OCI-LY7 (cell line): ENCODE measurements around the gene BFAR.

Experiments used
- EZH2phosphoT487 ChIP-seq: fragments of 200-600 bp; sonication (generic); IDR thresholded peaks from 2 replicates; pipeline ENCODE4 v1.6.1; 2018; ENCODE audit warnings: low read depth, borderline replicate concordance, mild to moderate bottlenecking, mixed run types, antibody characterized with exemption, low read length, moderate library complexity, mixed read lengths
- TF ChIP-seq, protein P1 (sequence below): fragments of 200-600 bp; sonication (generic); conservative IDR thresholded peaks from 2 replicates; pipeline ENCODE4 v1.5.1; 2014; ENCODE audit warnings: mild to moderate bottlenecking, antibody characterized with exemption, low read length, moderate library complexity, mixed read lengths

DNA sequence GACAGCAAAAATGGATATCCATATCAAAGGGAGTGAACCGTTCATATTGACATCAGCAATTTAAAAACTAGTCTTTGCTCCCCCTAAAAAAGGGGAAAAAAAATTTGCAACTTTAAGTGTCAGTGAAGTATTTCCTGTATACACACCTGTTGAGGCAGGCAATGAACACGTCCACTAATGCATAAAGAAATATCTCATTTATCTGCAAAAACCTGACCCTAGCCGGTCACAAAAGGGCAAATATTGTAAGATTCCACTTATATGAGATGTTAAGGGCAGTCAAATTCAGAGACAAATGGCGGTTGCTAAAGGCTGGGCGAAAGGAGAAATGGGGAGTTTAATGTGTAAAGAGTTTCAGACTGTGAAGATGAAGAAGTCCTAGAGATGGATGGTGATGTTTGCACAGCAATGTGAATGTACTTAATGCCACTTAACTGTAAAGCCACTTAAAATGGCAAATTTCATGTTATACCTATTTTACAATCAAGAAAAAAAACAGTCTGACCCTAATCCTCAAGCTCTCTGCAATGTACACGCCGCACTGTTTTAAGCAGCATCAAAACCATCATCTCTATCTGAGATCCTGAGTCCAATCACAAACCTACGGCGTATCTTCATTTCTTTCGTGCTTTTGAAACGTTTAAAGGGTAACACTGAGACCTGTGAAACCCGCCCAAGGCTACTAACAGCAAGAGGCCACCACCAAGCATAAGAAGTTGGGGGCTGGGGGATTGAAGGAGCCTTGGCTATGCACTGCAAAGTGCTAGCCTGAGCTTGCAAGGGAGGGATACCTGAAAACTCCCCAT lies 3.7 kb upstream of the BFAR start:
- TF ChIP-seq, protein P1, sequence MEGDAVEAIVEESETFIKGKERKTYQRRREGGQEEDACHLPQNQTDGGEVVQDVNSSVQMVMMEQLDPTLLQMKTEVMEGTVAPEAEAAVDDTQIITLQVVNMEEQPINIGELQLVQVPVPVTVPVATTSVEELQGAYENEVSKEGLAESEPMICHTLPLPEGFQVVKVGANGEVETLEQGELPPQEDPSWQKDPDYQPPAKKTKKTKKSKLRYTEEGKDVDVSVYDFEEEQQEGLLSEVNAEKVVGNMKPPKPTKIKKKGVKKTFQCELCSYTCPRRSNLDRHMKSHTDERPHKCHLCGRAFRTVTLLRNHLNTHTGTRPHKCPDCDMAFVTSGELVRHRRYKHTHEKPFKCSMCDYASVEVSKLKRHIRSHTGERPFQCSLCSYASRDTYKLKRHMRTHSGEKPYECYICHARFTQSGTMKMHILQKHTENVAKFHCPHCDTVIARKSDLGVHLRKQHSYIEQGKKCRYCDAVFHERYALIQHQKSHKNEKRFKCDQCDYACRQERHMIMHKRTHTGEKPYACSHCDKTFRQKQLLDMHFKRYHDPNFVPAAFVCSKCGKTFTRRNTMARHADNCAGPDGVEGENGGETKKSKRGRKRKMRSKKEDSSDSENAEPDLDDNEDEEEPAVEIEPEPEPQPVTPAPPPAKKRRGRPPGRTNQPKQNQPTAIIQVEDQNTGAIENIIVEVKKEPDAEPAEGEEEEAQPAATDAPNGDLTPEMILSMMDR, result no peak
- no peak for TF ChIP-seq EZH2phosphoT487
